MM.1S (cell line): ENCODE results near the gene CTSC.

Experiments
- DNase-seq: peaks from one replicate; pipeline ENCODE4 v3.0.0-alpha.2; 2015
- H2AFZ ChIP-seq: fragments of 300-600 bp; sonication (generic); 2 replicates; pipeline ENCODE4 v1.6.0; 2016; ENCODE audit warnings: antibody characterized with exemption, low read length
- H3F3A ChIP-seq: fragments of 300-600 bp; sonication (generic); 2 replicates; pipeline ENCODE4 v1.6.1; 2016; ENCODE audit warnings: mild to moderate bottlenecking, antibody characterized with exemption, low read length, moderate library complexity, mixed read lengths; ENCODE audit not compliant: insufficient read depth
- H3K27ac ChIP-seq: fragments of 300-600 bp; sonication (generic); 2 replicates; pipeline ENCODE4 v1.5.1; 2016; ENCODE audit warnings: mild to moderate bottlenecking, low read length
- H3K27me3 ChIP-seq: fragments of 300-600 bp; sonication (generic); replicated peaks from 2 replicates; pipeline ENCODE4 v1.6.0; 2016; ENCODE audit warnings: low read length; ENCODE audit not compliant: insufficient read depth
- H3K36me3 ChIP-seq: fragments of 300-600 bp; sonication (generic); replicated peaks from 2 replicates; pipeline ENCODE4 v1.6.1; 2016; ENCODE audit warnings: mild to moderate bottlenecking, low read length, mixed read lengths; ENCODE audit not compliant: insufficient read depth
- H3K4me1 ChIP-seq: fragments of 300-600 bp; sonication (generic); 2 replicates; pipeline ENCODE4 v1.6.1; 2016; ENCODE audit warnings: low read length, mixed read lengths
- H3K4me2 ChIP-seq: fragments of 300-600 bp; sonication (generic); 2 replicates; pipeline ENCODE4 v1.6.0; 2016; ENCODE audit warnings: low read depth, low read length
- H3K4me3 ChIP-seq: fragments of 300-600 bp; sonication (generic); 2 replicates; pipeline ENCODE4 v1.5.1; 2016; ENCODE audit warnings: low read length, mixed read lengths
- H3K79me2 ChIP-seq: fragments of 300-600 bp; sonication (generic); 2 replicates; pipeline ENCODE4 v1.6.1; 2016; ENCODE audit warnings: mixed run types, low read length, mixed read lengths
- H3K9ac ChIP-seq: fragments of 300-600 bp; sonication (generic); 2 replicates; pipeline ENCODE4 v1.6.1; 2016; ENCODE audit warnings: low read length, mixed read lengths
- H3K9me2 ChIP-seq: fragments of 300-600 bp; sonication (generic); replicated peaks from 2 replicates; pipeline ENCODE4 v1.6.1; 2016; ENCODE audit warnings: mild to moderate bottlenecking, low read length, mixed read lengths; ENCODE audit not compliant: insufficient read depth
- H3K9me3 ChIP-seq: fragments of 300-600 bp; sonication (generic); replicated peaks from 2 replicates; pipeline ENCODE4 v1.6.1; 2016; ENCODE audit warnings: mild to moderate bottlenecking, low read length, mixed read lengths; ENCODE audit not compliant: insufficient read depth
- H4K20me1 ChIP-seq: fragments of 300-600 bp; sonication (generic); 2 replicates; pipeline ENCODE4 v1.6.1; 2016; ENCODE audit warnings: mild to moderate bottlenecking, low read length, moderate library complexity, mixed read lengths; ENCODE audit not compliant: insufficient read depth
- CTCF ChIP-seq: fragments of 300-600 bp; sonication (generic); IDR thresholded peaks from 2 replicates; pipeline ENCODE4 v1.5.1; 2016; ENCODE audit warnings: antibody characterized with exemption, low read length, mixed read lengths
- EZH2 ChIP-seq: fragments of 300-600 bp; sonication (generic); optimal IDR thresholded peaks from 2 replicates; pipeline ENCODE3; 2017; ENCODE audit warnings: low read depth, mild to moderate bottlenecking, antibody characterized with exemption, low read length, mixed read lengths
- EZH2phosphoT487 ChIP-seq: fragments of 300-600 bp; sonication (generic); IDR thresholded peaks from 2 replicates; pipeline ENCODE4 v1.6.1; 2018; ENCODE audit warnings: antibody characterized with exemption, low read length

CTSC gene

GRCh38 chr11:88377646-88378045 lies 40.1 kb upstream of the CTSC start:
- TF ChIP-seq CTCF (no peak), EZH2phosphoT487 (no peak), EZH2 (no peak)
- H3K79me2 ChIP-seq: no peaks in the 10 kb centered on the region
- no peak overlapping the region for H3K4me3 ChIP-seq
- H3K4me2 ChIP-seq: no peak overlapping the region
- no peaks in the 10 kb centered on the region for H3K36me3 ChIP-seq
- H2AFZ ChIP-seq: no peak overlapping the region
- H3K9ac ChIP-seq: no peak overlapping the region
- no peaks in the 10 kb centered on the region for H3K4me1 ChIP-seq
- no peaks in the 10 kb centered on the region for H3K9me3 ChIP-seq
- no peaks in the 10 kb centered on the region for H4K20me1 ChIP-seq
- no peaks in the 10 kb centered on the region for H3K27me3 ChIP-seq
- DNase-seq: no peak
- H3K9me2 ChIP-seq: 0 out of 2 replicates have a peak, but pooled peaks cover 2% of the 10 kb centered on the region
- H3K27ac ChIP-seq: no peak overlapping the region
- no peaks in the 10 kb centered on the region for H3F3A ChIP-seq

- H3F3A ChIP-seq: no peaks in the 10 kb centered on the region
Observed at GRCh38 chr11:88377144-88377543, 39.6 kb upstream of the CTSC start.

DNA sequence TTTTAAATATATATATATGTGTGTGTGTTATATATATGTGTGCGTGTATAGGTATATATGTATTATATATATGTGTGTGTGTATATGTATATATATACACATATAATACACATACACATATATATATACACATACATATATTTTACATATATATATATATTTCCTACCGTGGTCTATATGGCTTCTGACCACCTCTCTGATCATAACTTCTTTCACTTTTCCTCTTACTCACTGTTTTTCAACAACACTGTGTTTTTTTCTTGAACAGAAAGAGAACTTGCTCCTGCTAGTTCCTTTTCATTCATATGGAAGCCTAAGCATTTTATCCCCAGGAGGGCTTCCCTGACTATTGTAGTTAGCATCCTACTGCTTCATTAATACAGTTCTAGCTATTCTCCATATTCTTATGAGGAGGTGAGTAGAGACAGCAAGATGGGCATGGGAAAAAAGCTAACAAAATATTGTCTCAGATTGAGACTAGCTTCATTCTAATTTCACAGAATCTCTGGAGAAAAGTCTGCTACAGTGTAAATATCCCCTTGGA lies 38.5 kb upstream of the CTSC start:
- H3K4me3 ChIP-seq: no peak overlapping the region
- no peak overlapping the region for H3K9ac ChIP-seq
- H3K79me2 ChIP-seq: no peaks in the 10 kb centered on the region
- no peak overlapping the region for H3K27ac ChIP-seq
- no peaks in the 10 kb centered on the region for H3F3A ChIP-seq
- TF ChIP-seq CTCF: no peak
- 0 out of 2 replicates have a peak, but pooled peaks cover 2% of the 10 kb centered on the region for H3K9me2 ChIP-seq
- H2AFZ ChIP-seq: no peak overlapping the region
- no peaks in the 10 kb centered on the region for H3K9me3 ChIP-seq
- H4K20me1 ChIP-seq: no peaks in the 10 kb centered on the region
- H3K4me2 ChIP-seq: no peak overlapping the region
- H3K36me3 ChIP-seq: no peaks in the 10 kb centered on the region
- H3K4me1 ChIP-seq: no peaks in the 10 kb centered on the region
- DNase-seq: no peak
- no peaks in the 10 kb centered on the region for H3K27me3 ChIP-seq

More at GRCh38 chr11:88377144-88377543, 39.6 kb upstream of the CTSC start:
- Histone ChIP-seq H4K20me1 (no peaks in the 10 kb centered on the region), H2AFZ (no peak overlapping the region), H3K4me1 (no peaks in the 10 kb centered on the region), H3K9ac (no peak overlapping the region), H3K4me2 (no peak overlapping the region), H3K27ac (no peak overlapping the region), H3K36me3 (no peaks in the 10 kb centered on the region), H3K27me3 (no peaks in the 10 kb centered on the region), H3K4me3 (no peak overlapping the region), H3K79me2 (no peaks in the 10 kb centered on the region), H3K9me3 (no peaks in the 10 kb centered on the region), H3K9me2 (0 out of 2 replicates have a peak, but pooled peaks cover 2% of the 10 kb centered on the region)
- DNase-seq: no peak
- TF ChIP-seq EZH2phosphoT487: no peak
- no peak for TF ChIP-seq EZH2
- TF ChIP-seq CTCF: no peak
